ENCODE data around the gene PIGK.

Gene PIGK

GRCh38 chr1:77234943-77235342, 15.7 kb upstream of the PIGK start:
- TF ChIP-seq ZNF610 (tag by site-specific recombination; IDR thresholded peaks at IDR 0.05; ENCODE audit: borderline replicate concordance): no peak
- TF ChIP-seq ZNF350 (tag by site-specific recombination; IDR thresholded peaks at IDR 0.05): no peak
- no peak for TF ChIP-seq ZNF777 (tag by site-specific recombination; IDR thresholded peaks at IDR 0.05; ENCODE audit: borderline replicate concordance)
- no peak for TF ChIP-seq HOXC10 (CRISPR knock-in tag; IDR thresholded peaks at IDR 0.05)
- TF ChIP-seq OSR2 (tag by site-specific recombination; IDR thresholded peaks at IDR 0.05): no peak
- no peak for TF ChIP-seq SETDB1 (IDR thresholded peaks at IDR 0.05; ENCODE audit: insufficient read length, low read length)
- TF ChIP-seq ZNF26 (tag by site-specific recombination; IDR thresholded peaks at IDR 0.05): no peak
- TF ChIP-seq ZBTB7A (tag by site-specific recombination; IDR thresholded peaks at IDR 0.05; ENCODE audit: low read depth): no peak
- ChIA-PET CTCF (interaction anchor here (0.6 kb wide), 1 partner anchor 88 kb away, joined by 3 read pairs; no protein-coding TSS in a partner anchor), POLR2A (no interaction called here)
- H3K4me1 ChIP-seq (ENCODE audit: control insufficient read depth, insufficient read depth, low read length): no peaks in the 10 kb centered on the region
- no peaks in the 10 kb centered on the region for H3K36me3 ChIP-seq (ENCODE audit: control insufficient read depth in 2 of 2, insufficient read depth in 1 of 2, low read length in 2 of 2)
- H3K27ac ChIP-seq (ENCODE audit: extremely low read depth, low read depth, low read length): no peak overlapping the region
- no peak overlapping the region for H3K4me3 ChIP-seq (ENCODE audit: low read depth, low read length)
- H3K9me3 ChIP-seq (ENCODE audit: control insufficient read depth, insufficient read depth, low read depth, low read length): no peaks in the 10 kb centered on the region

- H3K9me3 ChIP-seq (ENCODE audit: control insufficient read depth, insufficient read depth, low read depth, low read length): no peaks in the 10 kb centered on the region
- CTCF ChIA-PET: no interaction called here
- no peak overlapping the region for H3K27ac ChIP-seq (ENCODE audit: extremely low read depth, low read depth, low read length)
- TF ChIP-seq ZNF529 (tag by site-specific recombination; IDR thresholded peaks at IDR 0.05; ENCODE audit: insufficient replicate concordance) (no peak), ZNF292 (tag by site-specific recombination; IDR thresholded peaks at IDR 0.05; ENCODE audit: borderline replicate concordance, low read depth) (no peak), PBX3 (CRISPR knock-in tag; IDR thresholded peaks at IDR 0.05) (no peak), ZBTB11 (tag by site-specific recombination; conservative IDR thresholded peaks at IDR 0.05; ENCODE audit: low read depth) (no peak), ZSCAN30 (tag by site-specific recombination; IDR thresholded peaks at IDR 0.05) (no peak), ZFP41 (tag by site-specific recombination; IDR thresholded peaks at IDR 0.05; ENCODE audit: borderline replicate concordance) (no peak)
- no peaks in the 10 kb centered on the region for H3K36me3 ChIP-seq (ENCODE audit: control insufficient read depth in 2 of 2, insufficient read depth in 1 of 2, low read length in 2 of 2)
- POLR2A ChIA-PET: no interaction called here
- H3K4me1 ChIP-seq (ENCODE audit: control insufficient read depth, insufficient read depth, low read length): no peaks in the 10 kb centered on the region
- H3K4me3 ChIP-seq (ENCODE audit: low read depth, low read length): no peak overlapping the region
Measured at GRCh38 chr1:77234096-77234495, 14.9 kb upstream of the PIGK start.

GRCh38 chr1:77232829-77233228, 13.6 kb upstream of the PIGK start:
- POLR2A ChIA-PET: no interaction called here
- no peaks in the 10 kb centered on the region for H3K4me1 ChIP-seq (ENCODE audit: control insufficient read depth, insufficient read depth, low read length)
- H3K36me3 ChIP-seq (ENCODE audit: control insufficient read depth in 2 of 2, insufficient read depth in 1 of 2, low read length in 2 of 2): no peaks in the 10 kb centered on the region
- H3K9me3 ChIP-seq (ENCODE audit: control insufficient read depth, insufficient read depth, low read depth, low read length): no peaks in the 10 kb centered on the region
- CTCF ChIA-PET: no interaction called here
- no peak overlapping the region for H3K4me3 ChIP-seq (ENCODE audit: low read depth, low read length)
- H3K27ac ChIP-seq (ENCODE audit: extremely low read depth, low read depth, low read length): no peak overlapping the region
- TF ChIP-seq ATF2 (tag by site-specific recombination; IDR thresholded peaks at IDR 0.05; ENCODE audit: low read depth) (no peak), HOXA7 (CRISPR knock-in tag; IDR thresholded peaks at IDR 0.05; ENCODE audit: borderline replicate concordance) (no peak), ZSCAN5A (tag by site-specific recombination; IDR thresholded peaks at IDR 0.05) (no peak), YY1 (tag by site-specific recombination; IDR thresholded peaks at IDR 0.05) (no peak), ZNF529 (tag by site-specific recombination; IDR thresholded peaks at IDR 0.05; ENCODE audit: insufficient replicate concordance) (no peak), ZNF521 (tag by site-specific recombination; IDR thresholded peaks at IDR 0.05) (no peak), ZBTB11 (tag by site-specific recombination; conservative IDR thresholded peaks at IDR 0.05; ENCODE audit: low read depth) (no peak)
